ENCODE results near the gene GDPD4. TPM values are rescaled to one million over a fixed set of nuclear protein-coding genes. Genes with fewer than 3 reads are reported as not detected.

Gene GDPD4
- total and polyA plus RNA-seq, 9 of the 15 experiments (the other 6 are each of a cell fraction or from before 2014, with no cell fraction given): 0.40 TPM; not detected in 8

DNA sequence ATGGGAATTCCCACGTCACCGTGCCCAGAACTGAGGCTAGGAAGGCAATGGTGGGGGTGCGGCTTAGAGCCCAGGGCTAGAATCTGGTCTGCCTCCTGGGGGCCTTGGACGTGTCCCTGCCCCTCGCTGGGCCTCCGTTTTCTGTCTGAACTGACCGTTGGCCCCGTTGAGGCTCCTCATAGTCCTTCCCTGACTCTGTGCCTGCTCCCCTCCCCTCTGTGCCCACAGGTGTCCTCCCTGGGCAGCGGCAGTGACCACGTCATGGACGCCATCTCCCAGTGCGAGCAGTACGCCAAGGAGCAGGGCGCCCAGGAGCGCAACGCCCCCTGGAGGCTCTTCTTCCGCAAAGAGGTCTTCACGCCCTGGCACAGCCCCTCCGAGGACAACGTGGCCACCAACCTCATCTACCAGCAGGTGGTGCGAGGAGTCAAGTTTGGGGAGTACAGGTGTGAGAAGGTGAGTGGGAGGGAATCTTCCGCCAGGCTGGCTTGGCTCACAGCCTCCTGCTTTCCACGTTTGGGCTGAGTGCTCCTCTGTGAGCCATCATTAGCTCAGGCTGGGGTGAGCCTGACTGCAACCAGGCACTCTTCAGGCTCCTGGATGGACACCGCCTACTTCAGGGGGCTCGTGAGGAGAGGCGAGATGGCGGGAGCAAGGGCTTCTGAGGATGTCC is 109.5 kb downstream of the GDPD4 start (continued):
- TF ChIP-seq ZNF639 (CRISPR knock-in tag; conservative IDR thresholded peaks at IDR 0.05 in 1 of 2, IDR thresholded peaks at IDR 0.05 in 1 of 2) (no peak), POLR2H (tag; IDR thresholded peaks at IDR 0.05; ENCODE audit: low read depth) (no peak), ZFX (CRISPR knock-in tag; IDR thresholded peaks at IDR 0.05) (peak; percentile 74), ZBTB1 (CRISPR knock-in tag; IDR thresholded peaks at IDR 0.05; ENCODE audit: borderline replicate concordance, low read depth) (no peak), ZNF586 (CRISPR knock-in tag; conservative IDR thresholded peaks at IDR 0.05) (no peak), NFIX (CRISPR knock-in tag; IDR thresholded peaks at IDR 0.05; ENCODE audit: low read depth) (no peak), STAT5A (IDR thresholded peaks at IDR 0.05; ENCODE audit: borderline replicate concordance, low read length) (no peak), ZNF165 (CRISPR knock-in tag; IDR thresholded peaks at IDR 0.05; ENCODE audit: borderline replicate concordance) (no peak), MCM5 (IDR thresholded peaks at IDR 0.05; ENCODE audit: low read depth) (no peak), SNAPC5 (CRISPR knock-in tag; IDR thresholded peaks at IDR 0.05) (no peak), ATF1 (CRISPR knock-in tag; IDR thresholded peaks at IDR 0.05) (no peak), ATF1 (tag; IDR thresholded peaks at IDR 0.05) (peak; percentile 91), ZNF551 (CRISPR knock-in tag; IDR thresholded peaks at IDR 0.05) (no peak), HLTF (IDR thresholded peaks at IDR 0.05) (no peak), ZNF668 (CRISPR knock-in tag; IDR thresholded peaks at IDR 0.05) (no peak)
- TF ChIP-seq, protein P1, sequence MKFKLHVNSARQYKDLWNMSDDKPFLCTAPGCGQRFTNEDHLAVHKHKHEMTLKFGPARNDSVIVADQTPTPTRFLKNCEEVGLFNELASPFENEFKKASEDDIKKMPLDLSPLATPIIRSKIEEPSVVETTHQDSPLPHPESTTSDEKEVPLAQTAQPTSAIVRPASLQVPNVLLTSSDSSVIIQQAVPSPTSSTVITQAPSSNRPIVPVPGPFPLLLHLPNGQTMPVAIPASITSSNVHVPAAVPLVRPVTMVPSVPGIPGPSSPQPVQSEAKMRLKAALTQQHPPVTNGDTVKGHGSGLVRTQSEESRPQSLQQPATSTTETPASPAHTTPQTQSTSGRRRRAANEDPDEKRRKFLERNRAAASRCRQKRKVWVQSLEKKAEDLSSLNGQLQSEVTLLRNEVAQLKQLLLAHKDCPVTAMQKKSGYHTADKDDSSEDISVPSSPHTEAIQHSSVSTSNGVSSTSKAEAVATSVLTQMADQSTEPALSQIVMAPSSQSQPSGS (CRISPR knock-in tag; IDR thresholded peaks at IDR 0.05): no peak
- TF ChIP-seq, protein P2, sequence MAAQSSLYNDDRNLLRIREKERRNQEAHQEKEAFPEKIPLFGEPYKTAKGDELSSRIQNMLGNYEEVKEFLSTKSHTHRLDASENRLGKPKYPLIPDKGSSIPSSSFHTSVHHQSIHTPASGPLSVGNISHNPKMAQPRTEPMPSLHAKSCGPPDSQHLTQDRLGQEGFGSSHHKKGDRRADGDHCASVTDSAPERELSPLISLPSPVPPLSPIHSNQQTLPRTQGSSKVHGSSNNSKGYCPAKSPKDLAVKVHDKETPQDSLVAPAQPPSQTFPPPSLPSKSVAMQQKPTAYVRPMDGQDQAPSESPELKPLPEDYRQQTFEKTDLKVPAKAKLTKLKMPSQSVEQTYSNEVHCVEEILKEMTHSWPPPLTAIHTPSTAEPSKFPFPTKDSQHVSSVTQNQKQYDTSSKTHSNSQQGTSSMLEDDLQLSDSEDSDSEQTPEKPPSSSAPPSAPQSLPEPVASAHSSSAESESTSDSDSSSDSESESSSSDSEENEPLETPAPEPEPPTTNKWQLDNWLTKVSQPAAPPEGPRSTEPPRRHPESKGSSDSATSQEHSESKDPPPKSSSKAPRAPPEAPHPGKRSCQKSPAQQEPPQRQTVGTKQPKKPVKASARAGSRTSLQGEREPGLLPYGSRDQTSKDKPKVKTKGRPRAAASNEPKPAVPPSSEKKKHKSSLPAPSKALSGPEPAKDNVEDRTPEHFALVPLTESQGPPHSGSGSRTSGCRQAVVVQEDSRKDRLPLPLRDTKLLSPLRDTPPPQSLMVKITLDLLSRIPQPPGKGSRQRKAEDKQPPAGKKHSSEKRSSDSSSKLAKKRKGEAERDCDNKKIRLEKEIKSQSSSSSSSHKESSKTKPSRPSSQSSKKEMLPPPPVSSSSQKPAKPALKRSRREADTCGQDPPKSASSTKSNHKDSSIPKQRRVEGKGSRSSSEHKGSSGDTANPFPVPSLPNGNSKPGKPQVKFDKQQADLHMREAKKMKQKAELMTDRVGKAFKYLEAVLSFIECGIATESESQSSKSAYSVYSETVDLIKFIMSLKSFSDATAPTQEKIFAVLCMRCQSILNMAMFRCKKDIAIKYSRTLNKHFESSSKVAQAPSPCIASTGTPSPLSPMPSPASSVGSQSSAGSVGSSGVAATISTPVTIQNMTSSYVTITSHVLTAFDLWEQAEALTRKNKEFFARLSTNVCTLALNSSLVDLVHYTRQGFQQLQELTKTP (IDR thresholded peaks at IDR 0.05; ENCODE audit: low read depth in 1 of 2, partially characterized antibody in 2 of 2): no peak
- TF ChIP-seq, protein P3, sequence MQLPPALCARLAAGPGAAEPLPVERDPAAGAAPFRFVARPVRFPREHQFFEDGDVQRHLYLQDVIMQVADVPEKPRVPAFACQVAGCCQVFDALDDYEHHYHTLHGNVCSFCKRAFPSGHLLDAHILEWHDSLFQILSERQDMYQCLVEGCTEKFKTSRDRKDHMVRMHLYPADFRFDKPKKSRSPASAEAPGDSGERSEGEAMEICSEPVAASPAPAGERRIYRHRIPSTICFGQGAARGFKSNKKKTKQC (CRISPR knock-in tag; IDR thresholded peaks at IDR 0.05): 0 out of 2 replicates have a peak, but pooled peaks have one; percentile 47
- TF ChIP-seq, protein P4, sequence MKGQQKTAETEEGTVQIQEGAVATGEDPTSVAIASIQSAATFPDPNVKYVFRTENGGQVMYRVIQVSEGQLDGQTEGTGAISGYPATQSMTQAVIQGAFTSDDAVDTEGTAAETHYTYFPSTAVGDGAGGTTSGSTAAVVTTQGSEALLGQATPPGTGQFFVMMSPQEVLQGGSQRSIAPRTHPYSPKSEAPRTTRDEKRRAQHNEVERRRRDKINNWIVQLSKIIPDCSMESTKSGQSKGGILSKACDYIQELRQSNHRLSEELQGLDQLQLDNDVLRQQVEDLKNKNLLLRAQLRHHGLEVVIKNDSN (CRISPR knock-in tag; IDR thresholded peaks at IDR 0.05): no peak
